22Rv1 (cell line): Measurements from ENCODE around the gene UGT1A8.

ENCODE experiments used
- ZFX ChIP-seq: fragments of 450-650 bp; IDR thresholded peaks from 2 replicates; pipeline ENCODE4 v1.6.1; 2017; ENCODE audit warnings: antibody characterized with exemption, borderline replicate concordance
- TF ChIP-seq, protein P1 (sequence below): fragments of 450-650 bp; IDR thresholded peaks from 2 replicates; pipeline ENCODE4 v1.5.1; 2017; ENCODE audit warnings: mild to moderate bottlenecking

- TF ChIP-seq, protein P1, sequence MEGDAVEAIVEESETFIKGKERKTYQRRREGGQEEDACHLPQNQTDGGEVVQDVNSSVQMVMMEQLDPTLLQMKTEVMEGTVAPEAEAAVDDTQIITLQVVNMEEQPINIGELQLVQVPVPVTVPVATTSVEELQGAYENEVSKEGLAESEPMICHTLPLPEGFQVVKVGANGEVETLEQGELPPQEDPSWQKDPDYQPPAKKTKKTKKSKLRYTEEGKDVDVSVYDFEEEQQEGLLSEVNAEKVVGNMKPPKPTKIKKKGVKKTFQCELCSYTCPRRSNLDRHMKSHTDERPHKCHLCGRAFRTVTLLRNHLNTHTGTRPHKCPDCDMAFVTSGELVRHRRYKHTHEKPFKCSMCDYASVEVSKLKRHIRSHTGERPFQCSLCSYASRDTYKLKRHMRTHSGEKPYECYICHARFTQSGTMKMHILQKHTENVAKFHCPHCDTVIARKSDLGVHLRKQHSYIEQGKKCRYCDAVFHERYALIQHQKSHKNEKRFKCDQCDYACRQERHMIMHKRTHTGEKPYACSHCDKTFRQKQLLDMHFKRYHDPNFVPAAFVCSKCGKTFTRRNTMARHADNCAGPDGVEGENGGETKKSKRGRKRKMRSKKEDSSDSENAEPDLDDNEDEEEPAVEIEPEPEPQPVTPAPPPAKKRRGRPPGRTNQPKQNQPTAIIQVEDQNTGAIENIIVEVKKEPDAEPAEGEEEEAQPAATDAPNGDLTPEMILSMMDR, result no peak
- TF ChIP-seq ZFX, result no peak
Measured at GRCh38 chr2:233638836-233639235, 21.4 kb downstream of the UGT1A8 start.
